Osteoblast (primary cell): ENCODE results near the gene CSN1S1. TPM values are rescaled to one million over a fixed set of nuclear protein-coding genes. Genes with fewer than 3 reads are reported as not detected.

Experiments
- DNase-seq: peaks from one replicate; pipeline ENCODE4 v3.0.0; 2011; ENCODE audit warnings: low spot score, mixed read lengths; ENCODE audit not compliant: insufficient read length; ENCODE audit errors: missing footprints
- H2AFZ ChIP-seq: 2 replicates; pipeline ENCODE4 v1.6.0; 2011; ENCODE audit warnings: mild to moderate bottlenecking, low read length
- H3K27ac ChIP-seq: 2 replicates; pipeline ENCODE4 v1.5.1; 2011; ENCODE audit warnings: mild to moderate bottlenecking, low read depth, low read length, moderate library complexity
- H3K27me3 ChIP-seq: 2 replicates; pipeline ENCODE4 v1.6.0; 2012; ENCODE audit warnings: mild to moderate bottlenecking, control low read depth, inconsistent platforms, low read length, moderate library complexity; ENCODE audit not compliant: insufficient read depth
- H3K36me3 ChIP-seq: 2 replicates; pipeline ENCODE4 v1.5.1; 2011; ENCODE audit warnings: mild to moderate bottlenecking, low read length, control low read depth, moderate library complexity; ENCODE audit not compliant: insufficient read depth
- H3K4me1 ChIP-seq: 2 replicates; pipeline ENCODE4 v1.5.1; 2011; ENCODE audit warnings: mild to moderate bottlenecking, low read length, control low read depth, moderate library complexity; ENCODE audit not compliant: insufficient read depth
- H3K4me2 ChIP-seq: 2 replicates; pipeline ENCODE4 v1.6.0; 2011; ENCODE audit warnings: mild to moderate bottlenecking, low read length; ENCODE audit not compliant: insufficient read depth
- H3K4me3 ChIP-seq: fragments of 200-600 bp; sonication (generic); 3 replicates; pipeline ENCODE4 v1.5.1; 2012; ENCODE audit warnings: mild to moderate bottlenecking, low read length, inconsistent platforms; ENCODE audit not compliant: insufficient read depth
- H3K79me2 ChIP-seq: 2 replicates; pipeline ENCODE4 v1.6.0; 2012; ENCODE audit warnings: mild to moderate bottlenecking, low read length, control low read depth, inconsistent platforms; ENCODE audit not compliant: insufficient read depth
- H3K9me3 ChIP-seq: 2 replicates; pipeline ENCODE4 v1.5.1; 2011; ENCODE audit warnings: low read depth, low read length, control low read depth
- H4K20me1 ChIP-seq: 2 replicates; pipeline ENCODE4 v1.6.0; 2012; ENCODE audit warnings: mild to moderate bottlenecking, low read length, control low read depth; ENCODE audit not compliant: insufficient read depth
- total RNA-seq: library from RNA; depleted of rRNA; stranded (reverse); fragments of >200 nt; gene quantifications from 2 replicates; pipeline ENCODE4 v1.2.3, GENCODE V29; 2012
- TF ChIP-seq, protein P1 (sequence below): IDR thresholded peaks from 2 replicates; pipeline ENCODE4 v1.5.1; 2011; ENCODE audit warnings: mild to moderate bottlenecking, low read depth, low read length, moderate library complexity; ENCODE audit errors: extremely low read depth

The CSN1S1 gene
- total RNA-seq, 1 donor = not detected

- Histone ChIP-seq H3K9me3 (no peaks in the 10 kb centered on the region), H3K4me1 (no peaks in the 10 kb centered on the region), H3K4me3 (no peak overlapping the region), H3K36me3 (no peaks in the 10 kb centered on the region), H3K79me2 (no peaks in the 10 kb centered on the region), H4K20me1 (no peaks in the 10 kb centered on the region), H3K4me2 (no peak overlapping the region), H3K27me3 (no peaks in the 10 kb centered on the region), H2AFZ (no peak overlapping the region), H3K27ac (no peak overlapping the region)
- TF ChIP-seq, protein P1, sequence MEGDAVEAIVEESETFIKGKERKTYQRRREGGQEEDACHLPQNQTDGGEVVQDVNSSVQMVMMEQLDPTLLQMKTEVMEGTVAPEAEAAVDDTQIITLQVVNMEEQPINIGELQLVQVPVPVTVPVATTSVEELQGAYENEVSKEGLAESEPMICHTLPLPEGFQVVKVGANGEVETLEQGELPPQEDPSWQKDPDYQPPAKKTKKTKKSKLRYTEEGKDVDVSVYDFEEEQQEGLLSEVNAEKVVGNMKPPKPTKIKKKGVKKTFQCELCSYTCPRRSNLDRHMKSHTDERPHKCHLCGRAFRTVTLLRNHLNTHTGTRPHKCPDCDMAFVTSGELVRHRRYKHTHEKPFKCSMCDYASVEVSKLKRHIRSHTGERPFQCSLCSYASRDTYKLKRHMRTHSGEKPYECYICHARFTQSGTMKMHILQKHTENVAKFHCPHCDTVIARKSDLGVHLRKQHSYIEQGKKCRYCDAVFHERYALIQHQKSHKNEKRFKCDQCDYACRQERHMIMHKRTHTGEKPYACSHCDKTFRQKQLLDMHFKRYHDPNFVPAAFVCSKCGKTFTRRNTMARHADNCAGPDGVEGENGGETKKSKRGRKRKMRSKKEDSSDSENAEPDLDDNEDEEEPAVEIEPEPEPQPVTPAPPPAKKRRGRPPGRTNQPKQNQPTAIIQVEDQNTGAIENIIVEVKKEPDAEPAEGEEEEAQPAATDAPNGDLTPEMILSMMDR = no peak
- no peak for DNase-seq
These were observed 53.2 kb downstream of the CSN1S1 start for GRCh38 chr4:69984030-69984443.

GRCh38 chr4:69986663-69987062 is 55.8 kb downstream of the CSN1S1 start:
- H3K27me3 ChIP-seq = no peaks in the 10 kb centered on the region
- H3K27ac ChIP-seq = no peak overlapping the region
- H3K9me3 ChIP-seq = no peaks in the 10 kb centered on the region
- H2AFZ ChIP-seq = no peak overlapping the region
- no peak for DNase-seq
- no peaks in the 10 kb centered on the region for H3K36me3 ChIP-seq
- no peak overlapping the region for H3K4me3 ChIP-seq
- no peaks in the 10 kb centered on the region for H3K79me2 ChIP-seq
- H4K20me1 ChIP-seq = no peaks in the 10 kb centered on the region
- no peaks in the 10 kb centered on the region for H3K4me1 ChIP-seq
- no peak overlapping the region for H3K4me2 ChIP-seq
- TF ChIP-seq, protein P1 = no peak

DNA sequence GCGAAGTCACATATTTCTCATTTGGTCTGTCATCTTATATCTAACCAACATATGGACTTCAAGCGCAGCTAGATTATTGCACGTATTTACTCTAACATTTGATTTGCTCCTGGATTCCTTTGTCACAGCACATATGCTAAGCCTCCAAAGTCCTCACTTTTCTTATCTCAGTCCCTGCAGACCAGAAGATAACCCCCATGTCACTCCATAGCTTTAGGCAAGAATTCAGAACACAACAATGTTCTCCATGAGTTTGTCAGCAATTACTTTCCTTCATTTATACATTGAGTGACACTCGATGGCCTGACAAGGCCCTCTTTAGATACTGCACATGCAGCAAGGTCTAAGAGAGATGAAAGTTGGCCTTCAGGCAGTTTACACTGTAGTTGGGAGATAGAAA is 60.1 kb downstream of the CSN1S1 start:
- no peaks in the 10 kb centered on the region for H4K20me1 ChIP-seq
- no peaks in the 10 kb centered on the region for H3K27me3 ChIP-seq
- no peak overlapping the region for H2AFZ ChIP-seq
- H3K27ac ChIP-seq = no peak overlapping the region
- no peaks in the 10 kb centered on the region for H3K79me2 ChIP-seq
- DNase-seq = no peak
- TF ChIP-seq, protein P1 = no peak
- no peaks in the 10 kb centered on the region for H3K9me3 ChIP-seq
- no peak overlapping the region for H3K4me3 ChIP-seq
- H3K4me1 ChIP-seq = no peaks in the 10 kb centered on the region
- H3K4me2 ChIP-seq = no peak overlapping the region
- H3K36me3 ChIP-seq = no peaks in the 10 kb centered on the region

DNA sequence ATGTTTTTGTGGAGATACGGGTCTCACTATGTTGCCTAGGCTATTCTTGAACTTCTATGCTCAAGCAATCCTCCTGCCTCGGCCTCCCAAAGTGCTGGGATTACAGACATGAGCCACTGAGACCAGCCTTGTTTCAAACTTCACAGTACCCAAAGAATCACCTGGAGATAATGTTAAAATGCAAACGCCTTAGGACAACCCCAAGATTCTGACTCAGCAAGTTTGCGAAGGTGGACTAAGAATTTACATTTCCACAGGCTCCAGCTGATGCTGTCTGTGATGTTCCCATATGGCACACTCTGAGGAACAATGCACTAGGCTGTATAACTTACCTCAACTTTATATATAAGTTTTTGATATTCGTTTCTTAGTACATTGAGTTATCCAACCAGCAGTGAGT is 63.9 kb downstream of the CSN1S1 start:
- Histone ChIP-seq H3K79me2 (no peaks in the 10 kb centered on the region), H3K36me3 (no peaks in the 10 kb centered on the region), H3K9me3 (no peaks in the 10 kb centered on the region), H3K4me1 (no peaks in the 10 kb centered on the region), H4K20me1 (no peaks in the 10 kb centered on the region), H3K4me3 (no peak overlapping the region), H3K27me3 (no peaks in the 10 kb centered on the region), H2AFZ (no peak overlapping the region), H3K4me2 (no peak overlapping the region), H3K27ac (no peak overlapping the region)
- DNase-seq = no peak
- TF ChIP-seq, protein P1 = no peak
